Stimulated activated CD4-positive, alpha-beta T cell treated with anti-CD3 and anti-CD28 coated beads, Interleukin-4, amount 100 ng/mL, for 4 hours (primary cell): ENCODE measurements around the gene PDSS2.

Experiments
- DNase-seq, 2 experiments: peaks; one replicate each; pipeline ENCODE4 v3.0.0-alpha.2; 2020

The PDSS2 gene

DNA sequence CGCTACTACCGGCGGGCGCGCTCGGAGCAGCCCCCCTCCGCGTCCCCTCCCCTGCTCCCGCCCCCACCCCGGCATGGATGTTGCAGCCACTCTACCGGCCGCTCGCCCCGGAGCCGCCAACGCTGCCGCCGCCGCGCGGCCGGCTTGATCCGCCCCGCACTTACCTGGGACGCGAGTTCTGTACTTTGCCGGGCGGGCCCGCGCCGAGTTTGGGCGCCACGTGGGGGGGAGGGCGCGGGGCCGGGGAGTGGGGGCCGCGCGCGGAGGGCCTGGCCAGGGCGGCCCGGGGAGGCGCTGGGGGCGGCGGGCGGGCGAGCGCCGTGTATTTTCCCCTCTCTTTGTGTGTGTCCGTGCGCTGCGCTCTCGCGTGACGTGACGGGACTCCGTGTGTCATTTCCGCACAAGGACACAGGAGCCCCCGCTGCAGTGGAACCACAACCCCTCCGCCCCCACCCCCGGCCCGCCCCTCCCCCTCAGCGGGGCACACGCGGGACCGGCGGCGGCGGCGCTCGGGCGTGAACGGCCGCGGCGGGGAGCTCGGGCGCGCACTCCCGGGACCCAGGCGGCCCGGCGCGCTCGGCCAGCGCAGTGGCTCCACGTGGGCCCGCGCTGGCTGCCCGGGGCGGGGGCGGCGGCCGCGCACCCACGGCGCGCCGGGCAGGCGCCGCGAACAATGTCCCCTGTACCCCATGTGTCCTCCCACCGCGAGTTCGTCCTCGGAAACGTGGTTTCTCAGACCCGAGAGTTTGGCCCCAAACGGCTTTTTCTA is 344.3 kb downstream of the PDSS2 start, which contains the start of gene BEND3:
Gene BEND3 (minus strand): TSS at position 590 of the 769 bp plus-strand sequence. CDS start 16,230 bp downstream, outside the sequence.
- peak; percentile 43 to 79 for DNase-seq

DNA sequence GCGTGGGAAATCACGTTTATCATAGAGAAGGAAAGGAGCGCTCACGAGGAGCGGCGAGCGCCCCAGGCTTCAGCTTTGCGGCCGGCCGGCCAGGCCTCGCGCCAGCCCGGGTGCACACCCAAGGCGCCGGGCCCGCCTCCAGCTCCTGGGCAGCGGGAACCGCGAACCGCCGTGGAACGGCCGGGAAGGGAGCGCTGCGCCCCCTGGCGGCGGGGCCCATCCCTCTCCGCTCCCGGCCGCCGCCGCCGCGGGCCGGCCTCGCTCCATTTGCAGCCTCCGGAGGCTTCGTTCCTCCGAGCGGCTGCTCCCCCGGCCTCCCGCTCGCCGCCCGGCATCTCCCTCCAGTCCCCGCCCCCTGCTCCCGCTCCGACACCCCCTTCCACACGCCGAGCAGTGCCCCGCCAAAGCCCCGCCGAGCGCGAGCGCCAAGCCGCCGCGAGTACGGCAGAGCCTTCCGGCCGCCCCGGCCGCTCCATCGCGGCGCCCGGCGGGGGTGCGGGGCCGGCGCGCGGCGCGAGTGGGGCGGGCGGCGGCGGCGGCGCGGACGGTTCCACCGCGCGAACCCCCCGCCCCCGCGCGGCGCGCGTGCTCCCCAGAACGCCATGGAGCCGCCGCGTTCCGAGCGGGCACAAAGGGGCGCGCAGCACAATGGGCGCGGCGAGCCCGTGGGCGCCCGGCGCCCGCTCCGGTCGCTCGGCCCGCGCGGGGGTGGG is 345.0 kb downstream of the PDSS2 start:
- DNase-seq, result peak; percentile 56 to 76

DNA sequence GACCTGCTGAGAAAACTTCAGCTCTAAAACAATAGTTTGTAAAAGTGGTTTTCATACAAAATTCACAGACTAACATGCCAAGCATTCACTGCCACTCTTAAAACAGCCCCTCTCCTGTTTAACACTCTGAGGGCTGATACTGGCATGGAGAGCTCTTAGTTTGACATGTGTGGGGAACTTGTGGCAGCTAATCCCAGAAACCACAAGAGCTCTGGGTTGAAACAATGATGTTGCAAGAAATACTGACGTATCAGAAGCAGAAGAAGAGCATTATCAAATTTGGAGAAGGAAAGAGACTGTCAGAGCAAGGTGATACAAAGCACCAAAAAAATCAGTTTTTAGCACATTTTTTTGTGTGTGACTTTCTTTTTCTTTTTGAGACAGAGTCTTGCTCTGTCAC is 349.2 kb downstream of the PDSS2 start:
- DNase-seq, result no peak

DNA sequence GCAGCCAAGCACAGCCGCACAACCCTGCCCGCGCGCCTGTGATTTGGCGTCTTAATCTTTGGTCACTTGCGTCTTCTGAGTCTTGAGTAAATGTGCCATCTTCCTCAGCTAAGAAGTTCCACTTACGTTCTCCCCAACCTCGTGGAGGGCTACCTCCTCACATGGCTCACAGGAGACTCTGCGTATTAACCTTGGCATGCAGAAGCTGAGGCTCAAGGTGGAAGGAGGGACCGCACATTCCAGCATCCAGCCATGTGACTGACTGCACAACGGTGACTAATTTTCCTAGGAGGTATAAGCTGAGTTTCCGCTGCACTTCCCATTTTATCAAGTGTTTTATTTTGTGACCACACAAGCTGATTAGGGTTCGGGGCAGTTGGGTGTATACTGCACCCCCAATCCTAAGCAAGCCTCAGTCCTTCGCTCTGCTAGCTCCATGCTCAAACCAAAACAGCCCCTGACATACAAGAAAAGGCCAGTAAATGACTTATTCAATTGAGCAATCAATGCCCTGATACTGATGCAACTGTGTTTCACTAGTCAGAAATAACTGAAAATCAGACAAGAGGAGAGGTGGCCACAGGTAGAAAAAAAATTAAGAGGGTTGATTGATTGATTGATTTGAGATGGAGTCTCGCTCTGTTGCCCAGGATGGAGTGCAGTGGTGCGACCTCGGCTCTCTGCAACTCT is 351.0 kb downstream of the PDSS2 start:
- DNase-seq, result no peak

DNA sequence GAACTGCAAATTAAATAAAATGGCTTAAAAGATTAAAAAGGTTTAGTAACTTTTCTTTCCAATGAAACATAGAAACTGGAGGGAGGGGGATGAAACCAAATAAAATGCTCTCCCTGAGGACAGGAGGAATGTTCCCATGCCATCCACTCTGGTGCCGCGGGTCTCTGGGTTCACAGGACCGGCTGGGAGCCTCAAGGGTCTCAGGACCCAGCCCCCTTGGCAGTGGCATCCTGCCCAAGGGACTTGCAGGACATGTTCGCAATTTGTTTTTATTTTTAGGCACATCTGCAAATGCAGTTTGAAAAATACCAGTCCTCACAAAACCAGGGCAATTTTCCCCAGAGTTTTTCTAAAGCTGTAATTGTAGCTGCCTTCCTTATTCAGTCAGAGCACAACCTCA is 351.6 kb downstream of the PDSS2 start:
- DNase-seq, result no peak

DNA sequence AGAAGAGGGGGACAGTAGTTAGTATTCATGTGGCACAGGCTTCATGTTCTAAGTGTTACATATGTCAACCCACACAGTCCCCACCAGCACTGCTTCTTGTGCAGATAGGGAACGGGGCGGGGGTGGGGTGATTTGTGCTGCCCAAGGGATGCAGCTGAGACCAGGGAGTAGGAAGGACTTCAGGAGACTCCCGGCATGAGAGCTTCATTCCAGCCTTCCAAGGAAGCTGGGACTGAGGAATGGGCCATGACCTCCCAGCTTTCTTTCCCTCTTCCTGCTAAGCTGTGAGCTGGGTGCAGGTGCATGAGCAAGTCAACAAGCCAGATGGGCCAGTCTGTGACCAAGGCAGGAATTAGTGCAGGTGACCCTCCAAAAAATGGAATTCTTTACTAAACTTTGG is 353.2 kb downstream of the PDSS2 start:
- no peak for DNase-seq

DNA sequence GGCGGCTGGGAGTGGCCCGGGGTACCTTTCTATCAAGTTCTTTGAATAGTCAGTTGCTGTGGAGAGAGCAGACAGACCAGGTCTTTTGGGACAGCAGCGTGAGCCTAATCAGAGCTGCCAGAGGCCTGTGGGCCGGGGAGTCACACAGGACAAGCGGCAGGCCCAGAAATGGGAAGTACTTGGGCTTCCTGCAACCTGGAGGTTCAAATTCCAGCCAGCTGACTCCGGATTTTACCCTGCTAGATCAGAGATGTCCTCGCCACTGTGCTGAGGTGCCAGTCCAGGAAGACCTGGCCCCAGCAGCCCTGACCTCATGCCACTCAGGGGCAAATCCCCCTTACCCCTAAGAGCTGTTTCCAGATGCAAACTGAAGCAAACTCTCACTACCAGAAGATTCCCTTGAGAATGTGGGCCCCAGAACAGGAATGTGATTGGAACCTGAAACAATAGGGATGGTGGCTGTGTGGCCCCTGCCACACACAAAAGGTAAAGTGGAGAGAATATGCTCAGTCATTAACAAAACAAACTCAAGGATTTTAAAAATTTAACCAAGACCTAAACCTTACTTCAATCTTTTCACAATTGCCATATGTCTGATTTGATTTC is 353.8 kb downstream of the PDSS2 start:
- no peak for DNase-seq

DNA sequence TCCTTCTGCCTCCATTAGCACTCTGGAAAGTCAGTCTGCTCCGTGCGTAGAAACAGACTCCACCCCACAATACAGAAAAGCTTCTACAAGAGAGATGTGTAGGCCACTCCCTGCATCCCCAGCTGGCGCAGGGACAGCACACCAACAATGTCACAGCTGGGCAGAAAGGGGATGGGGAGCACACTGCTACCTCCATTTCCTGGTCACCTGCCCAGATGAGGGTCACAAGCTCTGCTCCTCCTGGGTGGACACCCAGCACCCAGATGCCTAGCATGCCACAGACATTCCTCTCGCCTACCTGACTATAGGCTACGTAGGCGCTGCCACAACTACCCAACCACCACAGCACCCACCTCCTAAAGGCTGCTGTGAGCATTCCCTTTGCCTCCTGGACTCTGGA is 356.3 kb downstream of the PDSS2 start:
- DNase-seq, result no peak
